ENCODE measurements around the gene ADISSP. TPM values are rescaled to one million over a fixed set of nuclear protein-coding genes. Genes with fewer than 3 reads are reported as not detected.

ADISSP gene
- total RNA-seq, 4 donors from 2014 or later, result 20.1 to 115 (median 22.8) TPM

- TF ChIP-seq, protein P1, sequence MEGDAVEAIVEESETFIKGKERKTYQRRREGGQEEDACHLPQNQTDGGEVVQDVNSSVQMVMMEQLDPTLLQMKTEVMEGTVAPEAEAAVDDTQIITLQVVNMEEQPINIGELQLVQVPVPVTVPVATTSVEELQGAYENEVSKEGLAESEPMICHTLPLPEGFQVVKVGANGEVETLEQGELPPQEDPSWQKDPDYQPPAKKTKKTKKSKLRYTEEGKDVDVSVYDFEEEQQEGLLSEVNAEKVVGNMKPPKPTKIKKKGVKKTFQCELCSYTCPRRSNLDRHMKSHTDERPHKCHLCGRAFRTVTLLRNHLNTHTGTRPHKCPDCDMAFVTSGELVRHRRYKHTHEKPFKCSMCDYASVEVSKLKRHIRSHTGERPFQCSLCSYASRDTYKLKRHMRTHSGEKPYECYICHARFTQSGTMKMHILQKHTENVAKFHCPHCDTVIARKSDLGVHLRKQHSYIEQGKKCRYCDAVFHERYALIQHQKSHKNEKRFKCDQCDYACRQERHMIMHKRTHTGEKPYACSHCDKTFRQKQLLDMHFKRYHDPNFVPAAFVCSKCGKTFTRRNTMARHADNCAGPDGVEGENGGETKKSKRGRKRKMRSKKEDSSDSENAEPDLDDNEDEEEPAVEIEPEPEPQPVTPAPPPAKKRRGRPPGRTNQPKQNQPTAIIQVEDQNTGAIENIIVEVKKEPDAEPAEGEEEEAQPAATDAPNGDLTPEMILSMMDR (IDR thresholded peaks at IDR 0.05; ENCODE audit: low read depth), result no peak
These were observed 34.3 kb upstream of the ADISSP start for GRCh38 chr20:3801846-3802245.

- TF ChIP-seq, protein P1 (IDR thresholded peaks at IDR 0.05; ENCODE audit: low read depth), result no peak
These were observed 33.7 kb upstream of the ADISSP start for GRCh38 chr20:3801299-3801698.

DNA sequence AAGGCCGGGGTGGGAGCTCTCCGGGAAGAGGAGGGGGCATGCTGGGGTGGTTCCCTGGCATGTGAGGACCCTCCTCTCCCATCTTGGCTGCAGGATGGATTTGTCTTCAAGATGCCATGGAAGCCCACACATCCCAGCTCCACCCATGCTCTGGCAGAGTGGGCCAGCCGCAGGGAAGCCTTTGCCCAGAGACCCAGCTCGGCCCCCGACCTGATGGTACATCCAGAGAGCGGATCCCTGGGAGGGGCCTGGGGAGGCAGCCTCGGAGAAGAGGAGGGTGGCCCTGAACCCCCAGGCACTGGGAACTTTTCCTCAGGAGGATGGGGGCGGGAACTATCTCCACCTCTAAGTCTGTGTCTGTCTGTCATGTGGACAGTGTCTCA, 33.3 kb upstream of the ADISSP start:
- TF ChIP-seq, protein P1 (IDR thresholded peaks at IDR 0.05; ENCODE audit: low read depth), result no peak

DNA sequence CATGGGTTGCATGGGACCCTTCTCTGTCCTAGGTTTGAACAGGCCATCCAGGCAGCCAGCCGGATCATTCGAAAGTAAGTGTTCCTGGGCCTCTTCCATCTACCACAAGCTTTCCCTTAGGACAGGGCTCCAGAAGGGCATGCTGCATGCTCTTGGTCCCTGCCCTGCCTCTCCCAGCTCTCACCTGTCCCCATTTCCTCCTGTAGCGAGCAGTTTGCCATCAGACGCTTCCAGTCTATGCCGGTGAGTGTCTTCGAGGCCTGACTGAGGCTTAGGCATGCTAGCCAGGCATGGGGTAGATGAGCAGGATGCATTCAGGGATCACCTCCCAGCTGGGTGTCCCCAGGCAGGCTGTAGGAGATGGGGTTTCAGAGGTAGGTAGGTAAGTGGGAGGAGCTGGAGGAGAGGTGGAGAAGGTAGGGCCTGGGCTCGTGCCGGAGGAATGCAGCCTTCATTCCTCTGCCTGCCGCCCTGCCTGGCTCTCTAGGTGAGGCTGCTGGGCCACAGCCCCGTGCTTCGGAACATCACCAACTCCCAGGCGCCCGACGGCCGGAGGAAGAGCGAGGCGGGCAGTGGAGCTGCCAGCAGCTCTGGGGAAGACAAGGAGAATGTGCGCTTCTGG, 32.8 kb upstream of the ADISSP start:
- TF ChIP-seq, protein P1 (IDR thresholded peaks at IDR 0.05; ENCODE audit: low read depth), result no peak

GRCh38 chr20:3798908-3799248, 31.3 kb upstream of the ADISSP start:
- TF ChIP-seq, protein P1 (IDR thresholded peaks at IDR 0.05; ENCODE audit: low read depth), result no peak

DNA sequence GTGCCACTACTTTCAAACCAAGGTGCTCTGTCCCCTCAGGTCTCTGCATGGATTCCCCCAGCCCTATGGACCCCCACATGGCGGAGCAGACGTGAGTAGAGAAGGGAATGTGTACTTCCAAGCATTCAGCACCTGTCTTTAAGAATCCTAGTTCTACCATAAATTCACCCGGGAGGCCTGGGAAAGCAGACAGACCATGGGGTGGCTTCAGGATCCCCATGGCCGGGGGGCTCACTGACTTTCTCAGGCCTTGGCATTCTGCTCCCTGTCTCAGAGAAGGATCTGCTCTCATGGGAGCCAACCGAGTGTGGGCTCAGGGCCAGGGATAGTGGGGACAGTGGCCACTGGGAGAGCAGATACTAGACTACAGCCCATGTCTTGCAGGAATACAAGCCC, 30.8 kb upstream of the ADISSP start:
- TF ChIP-seq, protein P1 (IDR thresholded peaks at IDR 0.05; ENCODE audit: low read depth), result no peak

- TF ChIP-seq, protein P1 (IDR thresholded peaks at IDR 0.05; ENCODE audit: low read depth), result no peak
These were observed 30.2 kb upstream of the ADISSP start for GRCh38 chr20:3797592-3798372.
